Brain microvascular endothelial cell (primary cell): ENCODE data around the gene ADD3.

Experiments used
- DNase-seq: peaks from one replicate; pipeline ENCODE4 v3.0.0-alpha.2; 2020
- H3K27ac ChIP-seq: fragments of 250-450 bp; sonication (Bioruptor Pico); 2 replicates; pipeline ENCODE4 v1.5.1; 2020; ENCODE audit warnings: mild to moderate bottlenecking, moderate library complexity
- H3K27me3 ChIP-seq: fragments of 250-450 bp; sonication (Bioruptor Pico); replicated peaks from 2 replicates; pipeline ENCODE4 v1.5.1; 2020; ENCODE audit warnings: mild to moderate bottlenecking
- H3K36me3 ChIP-seq: fragments of 250-450 bp; sonication (Bioruptor Pico); replicated peaks from 2 replicates; pipeline ENCODE4 v1.5.1; 2020; ENCODE audit warnings: mild to moderate bottlenecking
- H3K4me3 ChIP-seq: 2 replicates; pipeline ENCODE4 v1.5.1; 2011; ENCODE audit warnings: low read depth, mild to moderate bottlenecking, control low read depth, low read length, moderate library complexity
- CTCF ChIP-seq: IDR thresholded peaks from 2 replicates; pipeline ENCODE4 v1.5.1; 2011; ENCODE audit warnings: low read depth, mild to moderate bottlenecking, moderate library complexity, low read length, control low read depth, inconsistent platforms; ENCODE audit errors: missing control alignments
- in situ Hi-C: cut with HindIII; loops from 2 replicates; pipeline ENCODE4 v1.10.0; 2017; ENCODE audit warnings: low sequenced_read_pairs, low pct_ligation_motif_present

ADD3 gene

DNA sequence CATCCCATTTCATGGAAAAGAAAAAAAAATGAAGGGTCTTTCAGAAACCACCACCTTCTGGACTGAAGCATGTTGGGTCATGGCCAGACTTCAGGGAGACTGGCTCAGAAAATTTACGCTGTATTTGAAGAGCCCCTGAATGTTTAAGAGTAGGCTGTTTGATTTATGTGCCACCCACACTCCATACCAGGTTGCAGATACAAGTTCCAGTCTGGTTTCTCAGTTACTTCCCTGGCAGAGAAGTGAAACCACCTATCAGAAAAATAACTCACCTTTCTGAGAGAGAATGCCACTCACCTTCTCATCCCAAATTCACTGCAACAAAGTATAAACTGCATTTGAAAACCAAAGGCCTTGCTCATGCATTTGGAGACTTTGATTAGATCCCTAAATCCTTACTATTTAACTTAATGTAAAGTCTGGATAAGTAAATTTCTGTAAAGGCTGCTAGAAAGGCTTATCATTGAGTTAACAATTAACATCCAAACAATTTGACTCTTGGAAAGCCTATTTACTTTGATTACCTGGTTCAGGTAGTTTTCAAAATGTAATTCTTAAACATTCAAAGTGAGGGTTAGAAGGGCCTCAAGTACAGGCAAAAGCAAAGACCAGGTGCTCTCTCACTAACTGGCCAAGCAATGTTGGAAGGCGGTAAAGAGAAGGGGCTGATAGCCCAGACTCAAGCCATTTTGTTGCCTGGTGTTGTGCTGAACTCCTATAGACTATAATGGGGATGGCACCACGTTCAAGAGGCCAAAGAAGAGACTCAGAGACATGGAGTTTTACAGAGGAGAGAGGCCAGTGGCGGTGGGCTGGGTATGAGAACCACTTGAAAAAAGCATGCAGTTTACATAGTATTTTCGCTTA is 12.8 kb upstream of the ADD3 start:
- no peak for DNase-seq
- Histone ChIP-seq H3K27me3 (no peaks in the 10 kb centered on the region), H3K27ac (no peak overlapping the region), H3K36me3 (no peaks in the 10 kb centered on the region), H3K4me3 (no peak overlapping the region)
- no peak for TF ChIP-seq CTCF
- in situ Hi-C loops: no loop called here

DNA sequence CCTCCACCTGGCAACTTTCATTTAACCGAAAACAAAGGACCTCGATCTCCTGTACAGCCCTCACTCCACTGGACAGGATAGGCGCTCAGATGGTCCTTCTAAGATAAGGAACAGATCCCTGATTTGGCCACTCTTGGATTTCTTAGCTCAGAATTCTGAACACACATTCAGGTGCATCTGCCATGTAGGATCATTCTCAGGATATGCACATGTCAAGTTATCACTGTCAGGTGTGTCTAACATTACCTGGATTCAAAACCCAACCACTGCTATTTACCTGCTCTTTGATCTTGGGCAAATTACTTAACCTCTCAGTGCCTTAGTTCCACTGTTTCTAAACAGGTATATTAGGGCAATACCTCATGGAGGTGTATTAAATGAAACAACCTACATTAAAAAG is 12.2 kb upstream of the ADD3 start:
- no peaks in the 10 kb centered on the region for H3K36me3 ChIP-seq
- no peak for DNase-seq
- H3K27ac ChIP-seq: no peak overlapping the region
- TF ChIP-seq CTCF: no peak
- in situ Hi-C loops: no loop called here
- H3K27me3 ChIP-seq: no peaks in the 10 kb centered on the region
- H3K4me3 ChIP-seq: no peak overlapping the region

GRCh38 chr10:109996225-109996624 is 11.6 kb upstream of the ADD3 start:
- TF ChIP-seq CTCF: no peak
- in situ Hi-C loops: no loop called here
- no peaks in the 10 kb centered on the region for H3K27me3 ChIP-seq
- no peak overlapping the region for H3K4me3 ChIP-seq
- H3K36me3 ChIP-seq: no peaks in the 10 kb centered on the region
- no peak for DNase-seq
- H3K27ac ChIP-seq: no peak overlapping the region

GRCh38 chr10:109996766-109997171 is 11.0 kb upstream of the ADD3 start:
- no peak for TF ChIP-seq CTCF
- Histone ChIP-seq H3K36me3 (no peaks in the 10 kb centered on the region), H3K4me3 (no peak overlapping the region), H3K27ac (no peak overlapping the region), H3K27me3 (no peaks in the 10 kb centered on the region)
- DNase-seq: no peak
- in situ Hi-C loops: no loop called here

DNA sequence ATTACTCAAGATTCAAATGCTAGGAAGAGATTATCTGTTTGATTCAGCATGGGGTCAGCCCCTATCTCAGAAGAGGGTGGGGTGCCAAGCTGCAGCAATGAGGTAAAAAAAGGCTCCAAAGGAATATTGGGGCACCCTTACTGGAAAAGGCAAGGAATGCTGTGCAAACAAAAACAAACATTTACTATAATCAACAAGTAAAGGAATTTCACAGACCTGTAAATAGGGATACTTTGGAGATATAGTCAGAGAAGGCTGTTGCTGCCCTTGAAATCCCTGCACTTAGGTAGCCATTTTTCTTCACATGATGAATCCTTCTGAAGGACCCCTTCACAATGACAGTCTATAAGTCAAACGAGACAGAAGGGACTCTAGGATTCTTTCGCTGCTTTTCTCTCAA is 10.6 kb upstream of the ADD3 start:
- DNase-seq: no peak
- Histone ChIP-seq H3K27ac (no peak overlapping the region), H3K4me3 (no peak overlapping the region), H3K36me3 (no peaks in the 10 kb centered on the region), H3K27me3 (no peaks in the 10 kb centered on the region)
- in situ Hi-C loops: no loop called here
- no peak for TF ChIP-seq CTCF

DNA sequence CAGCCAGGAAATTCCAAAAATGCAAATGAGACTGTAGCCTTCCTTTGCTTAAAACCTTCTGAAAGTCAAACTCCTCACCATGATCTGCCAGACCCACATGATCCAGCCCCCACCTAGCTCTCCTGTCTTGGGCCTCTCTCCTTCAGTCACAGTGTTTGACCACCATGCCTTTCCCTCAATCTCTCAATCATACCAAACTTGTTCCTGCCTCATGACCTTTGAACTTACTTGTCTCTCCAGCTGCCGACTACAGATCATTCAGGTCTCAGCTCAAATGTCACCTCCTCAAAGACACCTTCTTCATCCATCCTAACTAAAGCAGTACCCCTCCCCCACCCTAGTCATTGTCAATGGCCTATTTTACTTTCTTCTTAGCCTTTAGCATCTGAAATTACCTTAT is 9.3 kb upstream of the ADD3 start:
- Histone ChIP-seq H3K4me3 (no peak overlapping the region), H3K36me3 (no peaks in the 10 kb centered on the region), H3K27me3 (no peaks in the 10 kb centered on the region), H3K27ac (no peak overlapping the region)
- no peak for TF ChIP-seq CTCF
- in situ Hi-C loops: no loop called here
- no peak for DNase-seq
